OCI-M1 (cell line): ENCODE results near the gene ANKLE1.
"Not testable (repeated sequence)": the region's sequence is repeated elsewhere in the genome, so short reads cannot be mapped to it uniquely, and the experiment has no call there.

ENCODE experiments used
- DNase-seq: peaks from one replicate; lab custom pipeline; 2025; lab: John Stamatoyannopoulos, UW

ANKLE1 gene

GRCh38 chr19:17282488-17283125 lies 906 bp downstream of the ANKLE1 start:
- peak; percentile 96 for DNase-seq

- no peak for DNase-seq
Observed at GRCh38 chr19:17283504-17283996, 1.8 kb downstream of the ANKLE1 start.

- no peak for DNase-seq
Observed at GRCh38 chr19:17285415-17286135, 3.9 kb downstream of the ANKLE1 start.

DNA sequence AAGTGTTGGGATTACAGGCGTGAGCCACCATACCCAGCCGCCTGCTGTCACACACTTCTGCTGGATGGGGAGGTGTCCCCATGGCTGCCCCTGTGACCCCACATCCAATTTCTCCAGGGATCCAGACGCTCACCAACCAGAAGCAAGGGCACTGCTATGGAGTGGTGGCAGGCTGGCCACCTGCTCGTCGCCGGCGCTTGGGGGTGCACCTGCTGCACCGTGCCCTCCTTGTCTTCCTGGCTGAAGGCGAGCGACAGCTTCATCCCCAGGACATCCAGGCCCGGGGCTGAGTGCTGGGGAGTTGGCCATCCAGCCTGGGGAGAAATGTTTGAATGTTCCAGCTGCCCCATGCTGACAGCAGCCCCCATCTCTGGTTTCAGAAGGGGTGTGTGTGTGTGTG lies 4.6 kb downstream of the ANKLE1 start:
- DNase-seq, result no peak

- DNase-seq, result no peak
Observed at GRCh38 chr19:17286752-17287151, 5.1 kb downstream of the ANKLE1 start.

DNA sequence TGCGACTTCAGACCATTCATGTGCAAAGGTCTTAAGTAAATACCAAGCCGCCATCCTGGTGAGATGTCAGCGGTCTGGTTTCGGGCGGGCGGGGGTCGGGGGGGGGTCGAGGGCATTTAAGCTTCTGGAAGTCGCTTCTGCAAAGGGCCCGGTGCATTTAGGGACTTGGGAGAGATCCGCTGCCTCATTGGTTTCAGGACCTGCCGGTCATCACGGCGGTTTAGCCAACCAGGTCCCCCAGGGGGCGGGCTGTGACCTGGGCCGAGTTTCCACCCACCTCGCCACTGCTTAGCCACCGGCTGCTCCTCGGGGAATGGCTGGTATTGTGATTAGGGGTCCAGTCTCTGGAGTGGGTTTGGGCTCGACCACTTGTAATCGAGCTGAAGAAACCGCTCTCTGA lies 7.8 kb downstream of the ANKLE1 start:
- peak; percentile 68 for DNase-seq

GRCh38 chr19:17292301-17293074 lies 10.8 kb downstream of the ANKLE1 start:
- peak; percentile 94 for DNase-seq

GRCh38 chr19:17293605-17294004 lies 11.9 kb downstream of the ANKLE1 start:
- DNase-seq, result peak; percentile 17

DNA sequence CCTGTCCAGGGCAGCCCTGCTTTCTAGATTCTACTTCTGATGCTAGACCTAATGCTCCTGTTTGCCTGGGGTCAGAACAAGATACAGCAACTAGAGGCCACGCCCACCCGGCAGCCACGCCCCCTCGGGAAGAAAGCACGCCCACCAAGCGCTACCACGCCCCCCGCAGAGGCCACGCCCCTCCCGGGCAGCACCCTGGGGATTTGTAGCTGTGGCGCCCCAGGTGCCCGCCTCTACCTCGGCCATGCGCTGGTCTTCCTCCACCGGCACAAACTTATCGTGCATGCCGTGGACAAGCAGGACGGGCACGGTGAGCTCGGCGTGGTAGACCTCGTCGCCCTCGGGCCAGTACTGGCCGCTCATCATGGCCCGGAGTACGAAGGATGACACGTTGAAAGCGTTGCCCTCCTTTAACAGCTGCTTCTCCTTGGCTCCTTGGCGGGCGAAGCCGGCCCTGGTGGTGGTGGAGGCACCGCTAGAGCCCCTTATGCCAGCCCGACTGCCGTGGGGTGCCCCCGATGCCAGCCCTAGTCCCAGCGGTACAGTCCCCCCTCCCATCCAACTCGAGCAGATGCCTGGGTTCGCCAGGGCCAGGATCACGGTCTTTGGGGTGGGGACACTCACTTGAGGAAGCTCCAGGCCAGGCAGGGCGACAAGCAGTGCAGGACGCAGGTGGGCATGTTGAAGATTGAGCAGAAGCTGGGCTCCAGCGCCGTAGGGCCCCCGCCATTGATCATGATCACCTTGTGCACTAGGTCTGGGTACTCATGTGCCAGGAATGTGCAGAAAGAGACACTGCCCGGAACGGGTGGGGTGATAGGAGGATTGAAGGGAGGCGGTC lies 12.6 kb downstream of the ANKLE1 start:
- DNase-seq, result peak; percentile 72

DNA sequence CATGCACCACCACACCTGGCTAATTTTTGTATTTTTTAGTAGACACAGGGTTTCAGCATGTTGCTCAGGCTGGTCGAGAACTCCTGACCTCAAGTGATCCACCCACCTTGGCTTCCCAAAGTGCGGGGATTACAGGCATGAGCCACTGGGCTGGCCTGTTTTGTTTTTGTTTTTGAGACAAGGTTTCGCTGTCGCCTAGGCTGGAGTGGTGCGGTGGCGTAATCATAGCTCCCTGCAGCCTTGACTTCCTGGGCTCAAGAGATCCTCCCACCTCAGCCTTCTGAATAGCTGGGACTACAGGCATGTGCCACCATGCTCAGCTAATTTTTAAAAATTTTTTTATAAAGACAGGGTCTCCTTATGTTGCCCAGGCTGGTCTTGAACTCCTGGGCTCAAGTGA lies 13.8 kb downstream of the ANKLE1 start:
- DNase-seq, result not testable (repeated sequence)

DNA sequence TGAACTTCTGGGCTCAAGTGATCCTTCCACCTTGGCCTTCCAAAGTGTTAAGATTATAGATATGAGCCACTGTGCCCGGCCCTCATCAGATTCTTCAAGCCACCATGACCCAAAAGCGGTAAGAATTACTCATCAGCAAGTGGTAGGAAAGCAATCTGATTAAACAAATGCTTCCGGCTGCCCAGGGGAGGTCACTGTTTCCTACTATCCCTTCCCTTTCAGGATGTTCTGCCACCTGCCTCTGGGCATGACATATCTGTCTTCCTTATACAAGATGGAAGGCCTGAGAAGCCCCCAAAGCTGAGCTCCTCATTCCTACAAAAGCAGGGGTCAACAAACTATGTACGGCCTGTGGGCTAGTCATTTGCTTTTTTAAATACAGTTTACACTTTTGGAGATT lies 14.6 kb downstream of the ANKLE1 start:
- peak; percentile 66 for DNase-seq

GRCh38 chr19:17296976-17297375 lies 15.3 kb downstream of the ANKLE1 start:
- DNase-seq, result no peak

DNA sequence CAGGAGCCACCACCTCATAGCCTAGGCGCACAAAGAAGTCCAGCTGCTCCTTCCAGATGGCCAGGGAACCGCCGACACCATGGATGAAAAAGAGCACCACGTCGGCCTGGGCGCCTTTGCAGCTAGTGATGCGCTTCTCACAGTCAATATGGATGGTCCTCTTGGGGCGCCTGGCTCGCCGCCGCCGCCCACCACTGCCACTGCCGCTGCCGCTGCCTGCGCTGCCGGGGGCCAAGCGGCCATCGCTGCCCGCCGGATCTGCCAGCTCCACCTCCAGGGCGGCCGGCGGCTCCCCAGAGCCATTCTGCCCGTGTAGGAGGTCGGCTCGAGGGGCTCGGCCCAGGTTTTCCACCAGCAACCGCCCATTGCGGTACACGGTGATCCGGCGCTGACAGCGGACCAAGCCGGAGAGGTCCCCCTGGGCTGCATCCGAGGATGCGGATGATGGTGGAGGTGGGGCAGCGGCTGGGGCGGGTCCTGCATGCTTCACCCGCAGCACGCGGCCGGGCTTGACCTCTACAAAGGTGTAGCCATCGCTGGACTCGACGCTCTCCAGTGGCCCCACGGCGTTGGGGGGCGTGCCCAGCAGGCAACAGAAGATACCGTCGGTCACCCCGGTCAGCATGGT lies 19.4 kb downstream of the ANKLE1 start:
- no peak for DNase-seq

DNA sequence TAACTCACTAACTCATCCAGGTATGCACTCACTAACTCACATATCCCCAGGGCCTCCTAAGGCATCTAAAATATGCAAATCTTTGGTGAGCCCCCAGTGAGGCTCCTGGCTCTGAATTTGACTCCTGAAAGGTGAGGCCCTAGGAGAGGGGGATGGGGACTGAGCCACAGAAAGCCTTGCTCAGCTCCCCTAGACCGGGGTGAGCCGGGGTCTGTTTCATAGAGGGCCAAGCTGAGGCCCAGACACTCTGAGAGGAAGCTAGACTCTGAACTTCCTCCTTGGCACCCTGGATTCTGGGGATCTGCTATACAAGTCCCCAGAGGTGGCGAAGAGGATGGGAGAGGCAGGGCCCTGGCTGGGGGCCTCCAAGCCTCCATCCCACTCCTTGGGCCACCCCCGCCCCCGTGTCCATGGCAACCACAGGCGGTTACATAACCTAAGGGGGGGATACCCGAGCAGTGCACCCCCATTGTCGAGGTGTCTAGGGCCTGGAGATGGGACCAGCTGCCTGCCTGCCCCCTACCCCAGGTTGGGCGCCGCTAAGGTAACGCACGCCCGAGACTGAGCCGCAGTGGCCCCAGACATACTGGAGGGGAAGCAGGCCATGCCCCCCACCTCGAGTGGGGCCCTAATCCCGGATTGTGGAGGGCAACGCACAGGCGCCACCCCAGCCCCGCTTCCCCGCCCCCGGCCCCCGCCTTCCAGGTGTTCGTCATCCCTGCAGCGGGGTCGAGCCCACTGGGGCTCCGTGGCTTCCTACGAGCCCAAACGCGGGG lies 20.9 kb downstream of the ANKLE1 start:
- DNase-seq, result peak; percentile 46

DNA sequence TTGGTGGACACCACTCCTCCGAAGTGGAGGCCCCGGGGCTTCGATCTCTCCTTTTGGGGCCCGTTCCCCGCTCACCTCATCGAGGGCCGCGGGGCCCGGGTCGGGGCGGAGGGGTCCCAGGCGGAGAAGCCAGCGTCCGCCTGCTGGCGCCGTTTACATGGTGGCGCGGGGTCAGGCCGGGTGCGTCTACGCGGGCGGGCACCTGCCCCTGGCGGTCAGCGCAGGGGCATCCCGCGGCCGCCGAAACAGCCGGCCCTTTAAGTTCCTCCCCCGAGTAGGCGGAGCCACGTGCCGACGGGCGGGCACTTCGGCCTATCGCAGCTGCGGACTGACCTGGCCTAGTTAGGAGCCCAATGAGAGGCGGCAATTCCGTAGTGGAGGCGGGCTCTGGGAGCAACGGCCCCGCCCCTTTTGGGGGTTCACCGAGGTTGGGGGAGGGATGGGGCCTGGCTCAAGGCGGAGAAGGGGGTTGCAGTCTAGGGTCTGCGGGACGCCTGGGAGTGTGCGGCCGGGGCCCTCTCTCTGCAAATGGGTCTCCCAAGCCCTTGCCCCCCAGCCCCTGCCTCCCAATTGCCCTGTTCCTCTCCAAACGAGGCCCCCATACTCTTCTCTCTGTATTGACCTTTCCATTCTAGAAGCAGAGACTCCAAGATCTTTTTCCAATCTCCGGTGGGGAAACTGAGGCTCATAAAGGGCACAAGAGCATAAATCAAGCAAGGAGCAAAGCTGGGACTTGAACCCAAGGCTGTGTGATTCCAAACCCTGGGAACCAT lies 21.7 kb downstream of the ANKLE1 start, which contains the start of gene ABHD8:
TSS of gene ABHD8 (minus strand) at position 259 of the 773 bp plus-strand sequence. CDS start 1,809 bp downstream, outside the sequence.
- peak; percentile 99 for DNase-seq

- DNase-seq, result no peak
Observed at GRCh38 chr19:17303940-17304267, 22.2 kb downstream of the ANKLE1 start.

DNA sequence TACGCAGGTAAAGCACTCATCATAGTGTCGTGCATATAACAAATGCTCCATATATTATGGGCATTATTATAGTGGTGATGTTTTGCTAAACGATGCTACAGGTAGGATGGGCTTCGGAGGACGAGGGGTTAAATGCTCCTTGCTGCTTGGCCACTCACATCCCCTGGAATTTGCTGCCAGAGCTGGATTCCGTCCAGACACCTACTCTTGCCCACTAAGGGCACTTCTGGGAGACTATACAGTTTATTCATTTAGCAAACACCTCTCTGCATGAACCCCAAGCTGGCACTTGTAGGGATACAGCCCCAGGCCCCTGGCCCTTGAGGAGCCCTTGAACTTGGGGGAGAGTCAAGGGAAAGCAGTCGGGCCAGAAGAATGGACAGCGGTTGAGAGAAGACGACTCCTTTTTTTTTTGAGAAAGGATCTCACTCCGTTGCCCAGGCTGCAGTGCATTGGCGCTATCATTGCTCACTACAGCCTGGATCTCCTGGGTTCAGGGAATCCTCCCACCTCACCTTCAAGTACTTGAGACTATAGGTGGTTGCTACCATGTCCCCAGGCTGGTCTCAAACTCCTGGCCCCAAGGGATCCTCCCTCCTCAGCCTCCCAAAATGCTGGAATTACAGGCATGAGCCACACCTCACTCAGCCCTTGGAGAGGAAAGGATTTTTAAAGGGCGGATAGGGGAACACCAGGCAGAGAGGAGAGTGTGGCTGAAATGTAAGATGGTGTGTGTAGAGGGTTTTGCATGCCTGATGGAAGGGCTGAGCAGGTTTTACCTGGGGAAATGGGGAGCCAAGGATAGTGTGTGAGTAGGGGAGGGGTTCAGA lies 22.9 kb downstream of the ANKLE1 start:
- DNase-seq, result no peak

GRCh38 chr19:17305216-17305516 lies 23.5 kb downstream of the ANKLE1 start:
- DNase-seq, result no peak
